GM21447 (cell line): ENCODE results near the gene DECR2.
"Not testable (repeated sequence)": the region's sequence is repeated elsewhere in the genome, so short reads cannot be mapped to it uniquely, and the experiment has no call there.

ENCODE experiments used
- ATAC-seq: cut with Tn5 transposase; IDR thresholded peaks from one replicate; pipeline ENCODE4 v1.9.1; 2021; ENCODE audit not compliant: unreplicated experiment

The DECR2 gene

GRCh38 chr16:378113-378820 is 23.4 kb upstream of the DECR2 start:
- ATAC-seq: not testable (repeated sequence)

- no peak for ATAC-seq
These were observed 22.9 kb upstream of the DECR2 start for GRCh38 chr16:378821-379182.

- ATAC-seq: no peak
These were observed 22.3 kb upstream of the DECR2 start for GRCh38 chr16:379183-379960.

DNA sequence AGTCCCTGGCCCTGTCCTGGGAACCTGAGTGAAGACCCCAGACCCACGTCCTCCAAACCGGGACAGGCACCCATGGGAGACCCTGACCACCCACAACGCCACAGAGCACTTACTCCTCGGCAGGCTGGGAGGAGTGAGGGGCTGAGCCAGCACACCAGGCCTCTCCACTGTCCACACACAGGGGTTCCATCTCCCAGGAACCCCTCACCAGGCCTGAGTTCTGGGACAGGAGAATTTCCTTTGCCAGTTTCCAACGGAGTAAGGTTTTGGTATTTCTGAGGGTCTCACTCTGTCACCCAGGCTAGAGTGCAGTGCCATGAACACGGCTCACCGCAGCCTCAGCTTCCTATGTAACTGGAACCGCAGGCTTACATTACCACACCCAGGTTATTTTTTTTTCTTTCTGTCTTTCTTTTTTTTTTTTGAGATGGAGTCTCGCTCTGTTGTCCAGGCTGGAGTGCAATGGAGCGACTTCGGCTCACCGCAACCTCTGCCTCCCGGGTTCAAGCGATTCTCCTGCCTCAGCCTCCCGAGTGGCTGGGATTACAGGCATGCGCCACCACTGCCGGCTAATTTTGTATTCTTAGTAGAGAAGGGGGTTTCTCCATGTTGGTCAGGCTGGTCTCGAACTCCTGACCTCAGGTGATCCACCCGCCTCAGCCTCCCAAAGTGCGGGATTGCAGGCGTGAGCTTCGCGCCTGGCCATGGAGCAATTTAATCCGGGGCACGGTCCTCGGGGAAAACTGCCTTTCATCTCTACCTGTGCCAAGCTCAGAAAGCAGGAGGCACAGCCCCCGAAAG is 21.5 kb upstream of the DECR2 start:
- ATAC-seq: no peak

- no peak for ATAC-seq
These were observed 21.0 kb upstream of the DECR2 start for GRCh38 chr16:380762-381011.

- ATAC-seq: peak; percentile 22
These were observed 20.5 kb upstream of the DECR2 start for GRCh38 chr16:381012-381788.

DNA sequence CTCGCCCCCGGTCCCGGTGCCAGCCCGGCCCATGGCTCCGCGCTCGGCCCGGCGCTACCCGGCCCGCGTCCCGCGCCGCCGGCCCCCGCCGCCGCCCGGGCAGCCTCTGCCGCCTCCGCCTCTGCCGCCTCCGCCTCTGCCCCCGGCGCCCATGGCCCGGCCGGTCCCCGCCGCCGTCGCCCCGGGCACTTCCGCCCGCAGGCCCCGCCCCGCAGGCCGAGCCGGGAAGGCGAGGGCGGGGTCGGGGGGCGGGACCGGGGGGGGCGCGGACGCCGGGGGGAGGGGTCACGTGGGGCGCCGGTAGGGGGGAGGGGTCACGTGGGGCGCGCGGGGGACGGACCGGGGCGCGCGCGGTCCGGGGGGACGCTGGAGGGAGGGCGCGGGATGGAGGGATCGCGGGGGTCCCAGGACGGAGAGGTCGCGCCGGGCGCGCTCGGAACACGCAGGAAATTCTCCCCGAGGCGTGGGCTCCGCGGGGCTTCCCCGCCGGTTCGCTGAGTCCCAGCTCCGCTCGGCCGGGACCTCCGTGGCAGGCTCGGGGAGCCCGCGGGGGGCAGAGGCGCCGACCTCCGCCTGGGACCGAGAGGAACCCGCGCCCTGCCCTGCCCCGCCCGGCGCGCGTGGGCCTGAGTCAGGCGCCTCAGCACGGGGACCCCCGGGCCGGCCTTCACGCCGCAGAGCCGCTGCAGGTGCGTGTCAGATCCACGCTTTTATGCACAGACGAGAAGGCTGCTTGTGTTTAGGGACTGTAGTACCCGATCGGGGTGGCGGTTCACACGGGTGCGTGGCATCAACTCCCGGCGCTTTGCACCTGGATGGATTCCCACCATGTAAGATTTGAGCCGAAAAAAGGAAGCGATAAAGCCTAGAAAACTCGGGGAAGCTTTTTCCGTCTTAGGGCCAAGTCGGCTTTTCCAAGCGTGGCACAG is 19.6 kb upstream of the DECR2 start, which contains the start of gene PGAP6:
TSS of gene PGAP6 (minus strand) at position 190 of the 929 bp plus-strand sequence. CDS start at position 33, 157 bp downstream.
- ATAC-seq: peak; percentile 47

GRCh38 chr16:383326-384051 is 18.2 kb upstream of the DECR2 start:
- ATAC-seq: no peak

GRCh38 chr16:386641-387156 is 15.0 kb upstream of the DECR2 start:
- no peak for ATAC-seq

- ATAC-seq: not testable (repeated sequence)
These were observed 13.7 kb upstream of the DECR2 start for GRCh38 chr16:387761-388666.

DNA sequence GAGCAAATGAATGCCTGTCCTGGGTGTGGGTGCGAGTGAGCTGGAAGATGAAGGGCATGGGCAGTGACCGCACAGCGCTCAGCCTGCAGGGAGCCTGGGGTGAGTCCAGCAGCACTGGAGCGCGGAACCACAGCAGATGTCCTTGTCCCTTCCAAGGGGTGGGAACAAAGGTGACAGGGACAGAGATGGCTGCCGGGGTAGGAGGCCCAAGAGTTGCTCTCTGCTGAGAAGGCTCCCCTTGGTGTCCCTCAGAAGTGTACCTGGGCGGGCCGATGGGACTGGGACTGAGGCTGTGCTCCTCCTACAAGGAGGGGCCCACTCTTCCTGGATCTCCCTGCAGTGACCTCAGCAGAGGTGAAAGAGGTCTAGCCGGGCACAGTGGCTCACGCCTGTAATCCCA is 12.3 kb upstream of the DECR2 start:
- ATAC-seq: no peak

DNA sequence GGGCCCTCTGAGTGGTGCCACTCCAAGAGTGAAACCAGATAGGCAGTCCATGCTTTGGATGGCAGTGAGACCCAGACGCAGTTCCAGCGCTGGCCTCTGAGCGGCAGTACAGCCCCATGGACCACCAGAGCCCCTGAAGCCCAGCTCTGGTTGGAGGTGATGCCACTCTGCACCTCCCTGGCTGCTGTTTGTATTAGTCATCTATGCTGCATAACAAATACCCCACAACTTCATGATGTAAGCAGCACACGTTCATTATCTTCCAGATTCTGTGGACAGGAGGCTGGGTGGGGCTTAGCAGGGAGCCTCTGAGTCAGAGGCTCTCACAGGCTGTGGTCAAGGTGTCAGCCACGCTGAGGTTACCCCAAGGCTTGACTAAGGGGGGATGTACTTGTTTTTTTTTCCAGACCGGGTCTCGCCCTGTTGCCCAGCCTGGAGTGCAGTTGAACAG is 9.8 kb upstream of the DECR2 start:
- ATAC-seq: no peak

DNA sequence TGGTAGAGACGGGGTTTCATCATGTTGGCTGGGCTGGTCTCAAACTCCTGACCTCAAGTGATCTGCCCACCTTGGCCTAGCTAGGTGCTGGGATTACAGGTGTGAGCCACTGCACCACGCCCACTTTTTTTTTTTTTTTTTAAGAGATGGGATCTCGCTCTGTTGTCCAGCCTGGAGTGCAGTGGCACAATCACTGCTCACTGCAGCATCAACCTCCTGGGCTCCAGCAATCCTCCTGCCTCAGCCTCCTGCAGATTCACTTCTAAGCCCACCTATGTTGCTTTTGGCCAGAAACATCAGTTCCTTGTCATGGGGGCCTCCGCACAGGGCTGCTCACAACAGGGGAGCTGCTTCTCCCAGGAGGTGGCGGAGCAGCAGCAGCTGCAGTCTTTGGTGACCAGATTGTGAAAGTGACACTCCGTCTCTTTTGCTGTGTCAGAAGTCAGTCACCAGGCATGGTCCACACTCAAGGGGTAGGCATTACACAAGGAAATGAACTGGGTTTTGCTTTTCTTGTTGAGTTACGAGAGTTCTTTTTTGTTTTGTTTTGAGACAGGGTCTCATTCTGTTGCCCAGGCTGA is 9.1 kb upstream of the DECR2 start:
- ATAC-seq: no peak

DNA sequence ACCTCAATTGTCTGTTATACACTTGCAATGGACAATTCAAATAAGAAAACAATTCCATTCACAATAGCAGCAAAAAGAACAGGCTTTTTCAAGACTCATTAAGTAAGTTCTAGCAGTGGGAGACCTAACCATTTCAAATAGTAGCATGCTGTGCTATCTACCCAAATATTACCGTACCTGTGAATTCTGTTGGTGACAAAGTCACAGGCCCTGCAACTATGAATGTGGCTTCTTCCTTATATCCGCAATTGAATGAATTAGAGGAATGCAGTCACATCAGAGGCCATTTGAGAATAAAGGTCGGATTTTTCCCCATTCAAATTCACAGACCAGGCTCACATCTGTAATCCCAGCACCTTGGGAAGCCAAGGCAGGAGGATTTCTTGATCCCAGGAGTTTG is 5.5 kb upstream of the DECR2 start:
- ATAC-seq: no peak

- no peak for ATAC-seq
These were observed 5.1 kb upstream of the DECR2 start for GRCh38 chr16:396605-397004.

DNA sequence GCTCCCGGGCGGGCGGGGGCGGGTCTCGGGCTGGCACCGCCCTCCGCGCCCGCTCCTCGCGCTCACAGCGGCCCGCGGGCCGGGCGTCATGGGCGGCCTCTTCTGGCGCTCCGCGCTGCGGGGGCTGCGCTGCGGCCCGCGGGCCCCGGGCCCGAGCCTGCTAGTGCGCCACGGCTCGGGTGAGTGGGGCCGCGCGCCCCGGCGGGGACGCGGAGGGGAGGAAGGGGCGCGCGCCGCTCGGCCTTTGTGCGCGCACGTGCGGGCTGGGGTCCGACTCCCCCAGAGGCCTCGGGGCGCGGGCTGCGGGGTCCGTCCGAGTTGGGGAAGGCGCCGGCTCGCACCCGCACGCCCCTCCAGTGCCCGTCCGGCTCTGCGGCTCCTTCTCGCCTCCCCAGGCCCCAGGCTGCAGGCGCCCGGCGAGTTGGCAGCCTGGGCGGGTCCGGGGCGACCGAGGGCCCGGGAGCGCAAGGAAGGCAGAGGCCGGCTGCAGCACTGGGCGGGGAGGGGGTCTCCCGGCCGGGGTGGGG is 4.5 kb upstream of the DECR2 start, which contains the start of gene NME4:
TSS of gene NME4 (plus strand) at position 65 of the 527 bp plus-strand sequence. CDS start at position 89, 24 bp downstream.
- no peak for ATAC-seq

DNA sequence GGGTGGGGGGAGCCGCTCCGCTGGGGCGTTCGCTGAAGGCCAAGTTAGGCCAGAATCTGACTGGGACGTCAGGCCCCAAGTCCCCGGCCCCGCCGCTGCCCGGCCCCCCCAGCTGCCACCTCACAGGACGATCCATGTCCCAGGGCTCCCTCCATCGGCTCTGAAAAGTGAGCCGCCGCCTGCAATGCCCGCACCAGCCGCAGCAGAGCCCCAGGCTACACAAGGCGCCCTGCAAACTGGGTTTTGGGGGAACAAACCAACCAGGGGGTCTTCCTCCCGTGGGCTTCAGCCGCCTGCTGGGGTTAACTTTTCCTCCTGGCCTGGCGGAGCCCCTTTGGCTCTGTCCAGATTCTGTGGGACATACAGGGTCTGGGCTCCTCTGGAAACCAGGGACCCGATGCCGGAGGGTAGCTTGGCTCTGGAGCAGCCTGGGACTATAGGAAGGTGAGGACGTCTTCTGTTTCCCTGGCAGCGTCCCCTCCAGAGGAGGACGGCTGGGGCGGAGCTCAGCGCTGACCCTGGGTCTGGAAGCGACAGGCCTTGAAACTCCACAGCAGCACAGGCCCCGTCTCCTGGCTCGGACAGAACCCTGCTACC is 3.9 kb upstream of the DECR2 start:
- no peak for ATAC-seq
